GM13976 (cell line): ENCODE results near the gene HDGF.
"Not testable (repeated sequence)": the region's sequence is repeated elsewhere in the genome, so short reads cannot be mapped to it uniquely, and the experiment has no call there.

Source experiments
- DNase-seq: peaks from one replicate; pipeline ENCODE4 v3.0.0; 2012; ENCODE audit warnings: low spot score
- in situ Hi-C: fragments of 300-500 bp; cut with MboI; formaldehyde crosslinking; loops from one replicate; pipeline ENCODE4 v1.12.0; 2022; ENCODE audit warnings: low sequenced_read_pairs, mixed read lengths, inconsistent platforms; ENCODE audit not compliant: unreplicated experiment
- TF ChIP-seq, protein P1 (sequence below): IDR thresholded peaks from 2 replicates; pipeline ENCODE4 v1.5.1; 2012; ENCODE audit warnings: borderline replicate concordance, mild to moderate bottlenecking; ENCODE audit not compliant: insufficient read depth; ENCODE audit errors: extremely low read depth, missing control alignments, control extremely low read depth

The HDGF gene

DNA sequence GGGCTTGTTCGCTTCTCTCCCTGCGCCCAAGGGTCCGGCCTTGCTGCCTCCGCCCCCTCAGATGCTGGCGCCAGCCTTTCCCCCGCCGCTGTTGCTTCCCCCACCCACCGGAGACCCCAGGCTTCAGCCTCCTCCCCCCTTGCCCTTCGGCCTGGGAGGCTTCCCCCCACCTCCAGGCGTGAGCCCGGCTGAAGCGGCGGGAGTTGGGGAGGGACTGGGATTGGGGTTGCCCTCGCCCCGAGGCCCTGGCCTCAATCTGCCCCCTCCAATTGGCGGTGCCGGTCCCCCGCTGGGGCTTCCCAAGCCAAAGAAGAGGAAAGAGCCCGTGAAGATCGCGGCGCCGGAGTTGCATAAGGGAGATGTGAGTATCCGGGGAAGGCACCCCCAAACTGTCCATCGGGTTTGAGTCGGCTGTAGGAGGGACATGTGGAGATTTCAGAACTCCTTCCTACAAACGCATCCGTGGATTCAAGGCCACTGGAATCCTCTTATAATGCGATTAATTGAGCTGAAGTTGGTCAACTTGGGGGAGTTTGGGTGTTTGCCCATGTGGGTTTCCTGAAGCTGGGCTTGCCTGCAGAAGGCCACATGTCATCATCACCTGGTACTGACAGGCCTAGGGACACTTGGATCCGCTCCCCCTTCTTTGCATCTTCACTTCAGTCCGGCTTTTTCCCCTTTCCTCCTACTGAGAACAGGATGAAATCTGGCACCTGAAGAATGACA is 16.6 kb upstream of the HDGF start:
- TF ChIP-seq, protein P1, sequence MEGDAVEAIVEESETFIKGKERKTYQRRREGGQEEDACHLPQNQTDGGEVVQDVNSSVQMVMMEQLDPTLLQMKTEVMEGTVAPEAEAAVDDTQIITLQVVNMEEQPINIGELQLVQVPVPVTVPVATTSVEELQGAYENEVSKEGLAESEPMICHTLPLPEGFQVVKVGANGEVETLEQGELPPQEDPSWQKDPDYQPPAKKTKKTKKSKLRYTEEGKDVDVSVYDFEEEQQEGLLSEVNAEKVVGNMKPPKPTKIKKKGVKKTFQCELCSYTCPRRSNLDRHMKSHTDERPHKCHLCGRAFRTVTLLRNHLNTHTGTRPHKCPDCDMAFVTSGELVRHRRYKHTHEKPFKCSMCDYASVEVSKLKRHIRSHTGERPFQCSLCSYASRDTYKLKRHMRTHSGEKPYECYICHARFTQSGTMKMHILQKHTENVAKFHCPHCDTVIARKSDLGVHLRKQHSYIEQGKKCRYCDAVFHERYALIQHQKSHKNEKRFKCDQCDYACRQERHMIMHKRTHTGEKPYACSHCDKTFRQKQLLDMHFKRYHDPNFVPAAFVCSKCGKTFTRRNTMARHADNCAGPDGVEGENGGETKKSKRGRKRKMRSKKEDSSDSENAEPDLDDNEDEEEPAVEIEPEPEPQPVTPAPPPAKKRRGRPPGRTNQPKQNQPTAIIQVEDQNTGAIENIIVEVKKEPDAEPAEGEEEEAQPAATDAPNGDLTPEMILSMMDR = no peak
- DNase-seq = peak; percentile 43
- in situ Hi-C loops = no loop called here

- TF ChIP-seq, protein P1 = no peak
- DNase-seq = peak; percentile 91
- in situ Hi-C loops = no loop called here
Observed at GRCh38 chr1:156767101-156767878, 15.8 kb upstream of the HDGF start, which contains the start of gene PRCC. Gene PRCC, plus strand, starts transcription at chr1:156767535. Its CDS starts 237 bp downstream, at chr1:156767772.

GRCh38 chr1:156766298-156767100 is 15.0 kb upstream of the HDGF start:
- TF ChIP-seq, protein P1 = no peak
- peak; percentile 46 for DNase-seq
- in situ Hi-C loops = no loop called here

GRCh38 chr1:156765666-156766065 is 14.2 kb upstream of the HDGF start:
- in situ Hi-C loops = no loop called here
- DNase-seq = no peak

GRCh38 chr1:156765136-156765535 is 13.7 kb upstream of the HDGF start:
- DNase-seq, in situ Hi-C loops: not testable (repeated sequence)

More at GRCh38 chr1:156765666-156766065, 14.2 kb upstream of the HDGF start:
- TF ChIP-seq, protein P1 = no peak

DNA sequence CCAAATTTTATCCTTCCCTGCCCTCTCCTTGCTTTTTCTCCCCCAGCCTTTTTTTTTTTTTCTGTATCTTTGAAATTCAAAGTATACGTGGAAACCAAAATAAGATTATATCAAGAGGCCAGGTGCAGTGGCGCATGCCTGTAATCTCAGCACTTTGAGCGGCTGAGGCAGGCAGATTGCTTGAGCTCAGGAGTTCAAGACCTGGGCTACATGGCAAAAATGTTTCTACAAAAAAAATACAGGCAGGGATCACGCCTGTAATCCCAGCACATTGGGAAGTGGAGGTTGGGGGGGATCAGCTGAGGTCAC is 9.3 kb upstream of the HDGF start:
- TF ChIP-seq, protein P1 = no peak
- in situ Hi-C loops = no loop called here
- DNase-seq = no peak

DNA sequence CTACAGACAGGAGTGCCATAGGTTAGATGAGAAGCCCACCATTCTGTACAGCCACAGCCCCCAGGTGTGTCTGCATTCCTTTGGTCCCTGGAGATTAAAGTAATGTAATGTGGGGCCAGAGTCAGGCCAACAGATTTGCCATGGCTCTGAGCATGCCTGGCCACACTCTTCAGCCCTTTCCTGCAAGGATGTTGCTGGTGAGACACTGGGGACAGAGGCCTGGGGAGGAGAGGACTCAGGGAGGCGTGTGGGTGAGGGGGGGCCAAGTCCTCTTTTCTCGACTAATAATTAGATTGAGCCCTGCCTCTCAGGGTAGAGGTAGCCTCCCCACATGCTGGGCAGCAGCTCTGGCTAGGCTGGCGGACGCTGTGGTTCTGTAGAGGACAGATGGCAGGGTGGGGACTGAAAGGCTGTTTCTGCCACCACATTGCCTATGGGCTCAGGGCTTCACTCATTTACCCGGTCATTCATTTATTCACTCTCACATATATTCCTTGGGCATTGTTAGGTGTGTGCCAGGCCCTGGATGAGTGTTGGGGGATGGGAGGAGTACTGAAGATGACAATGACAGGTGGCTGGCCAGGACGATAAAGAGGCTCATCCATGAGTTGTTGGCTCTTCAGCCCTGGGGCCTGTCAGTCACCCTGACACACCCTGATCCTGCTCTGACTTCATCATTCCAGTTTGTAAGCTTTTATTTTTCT is 8.8 kb upstream of the HDGF start:
- TF ChIP-seq, protein P1 = no peak
- DNase-seq = no peak
- in situ Hi-C loops = no loop called here

GRCh38 chr1:156757572-156758253 is 6.2 kb upstream of the HDGF start:
- in situ Hi-C loops = not testable (repeated sequence)

More at GRCh38 chr1:156757572-156758253, 6.2 kb upstream of the HDGF start:
- DNase-seq = not testable (repeated sequence)
